GM19240 (cell line): Measurements from ENCODE around the gene SNAPC3.

Experiments used
- DNase-seq: peaks from one replicate; pipeline ENCODE4 v3.0.0; 2011; ENCODE audit warnings: low spot score; ENCODE audit not compliant: insufficient read length

Gene SNAPC3

GRCh38 chr9:15491950-15492349 is 69.3 kb downstream of the SNAPC3 start:
- no peak for DNase-seq

DNA sequence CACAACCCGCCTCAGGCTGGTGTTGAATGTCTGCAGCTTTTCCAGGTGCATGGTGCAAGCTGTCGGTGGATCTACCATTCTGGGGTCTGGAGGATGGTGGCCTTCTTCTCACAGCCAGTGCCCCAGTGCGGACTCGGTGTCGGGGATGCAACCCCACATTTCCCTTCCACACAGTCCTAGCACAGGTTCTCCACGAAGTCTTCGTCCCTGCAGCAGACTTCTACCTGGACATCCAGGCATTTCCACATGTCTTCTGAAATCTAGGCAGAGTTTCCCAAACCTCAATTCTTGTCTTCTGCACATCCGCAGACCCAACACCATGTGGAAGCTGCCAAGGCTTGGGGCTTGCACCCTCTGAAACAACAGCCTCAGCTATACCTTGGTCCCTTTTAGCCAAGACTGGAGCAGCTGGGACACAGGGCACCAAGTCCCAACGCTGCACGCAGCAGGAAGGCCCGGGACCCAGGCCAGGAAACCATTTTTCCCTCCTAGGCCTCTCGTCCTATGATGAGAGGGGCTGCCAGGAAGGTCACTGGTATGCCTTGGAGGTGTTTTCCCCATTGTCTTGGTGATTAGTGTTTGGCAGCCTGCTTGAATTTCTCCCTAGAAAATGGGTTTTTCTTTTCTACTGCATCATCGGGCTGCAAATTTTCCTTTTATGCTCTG is 69.9 kb downstream of the SNAPC3 start:
- DNase-seq = no peak

DNA sequence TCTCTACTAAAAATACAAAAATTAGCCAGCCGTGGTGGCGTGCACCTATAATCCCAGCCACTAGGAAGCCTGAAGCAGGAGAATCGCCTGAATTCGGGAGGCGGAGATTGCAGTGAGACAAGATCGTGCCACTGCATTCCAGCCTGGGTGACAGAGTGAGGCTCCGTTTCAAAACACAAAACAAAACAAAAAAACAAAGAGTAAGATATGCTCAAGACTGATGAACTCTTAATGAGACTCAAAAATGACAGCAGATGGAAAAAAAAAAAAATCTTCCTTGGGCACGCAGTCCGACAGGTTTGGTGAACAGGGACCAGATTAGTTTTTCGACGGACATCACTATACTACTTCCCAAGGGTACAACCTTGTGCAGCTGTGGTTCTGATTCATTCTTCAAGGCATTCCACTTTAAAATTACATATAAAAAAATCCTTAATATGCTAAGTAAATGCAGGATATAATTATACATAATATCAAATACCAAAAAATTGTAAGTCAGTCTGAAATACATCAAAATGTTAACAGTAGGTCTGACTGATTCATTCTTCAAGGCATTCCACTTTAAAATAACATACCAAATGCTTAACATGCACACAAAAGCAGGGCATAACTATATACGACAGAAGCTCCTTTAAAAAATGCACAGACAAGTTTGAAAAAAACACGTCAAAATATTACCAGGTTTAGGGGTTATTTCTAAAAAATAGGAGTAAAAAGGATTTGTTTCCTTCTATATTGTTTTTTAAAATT is 75.7 kb downstream of the SNAPC3 start:
- DNase-seq = no peak

- DNase-seq = no peak
Observed at GRCh38 chr9:15499139-15499538, 76.5 kb downstream of the SNAPC3 start.

GRCh38 chr9:15501179-15501578 is 78.5 kb downstream of the SNAPC3 start:
- no peak for DNase-seq

DNA sequence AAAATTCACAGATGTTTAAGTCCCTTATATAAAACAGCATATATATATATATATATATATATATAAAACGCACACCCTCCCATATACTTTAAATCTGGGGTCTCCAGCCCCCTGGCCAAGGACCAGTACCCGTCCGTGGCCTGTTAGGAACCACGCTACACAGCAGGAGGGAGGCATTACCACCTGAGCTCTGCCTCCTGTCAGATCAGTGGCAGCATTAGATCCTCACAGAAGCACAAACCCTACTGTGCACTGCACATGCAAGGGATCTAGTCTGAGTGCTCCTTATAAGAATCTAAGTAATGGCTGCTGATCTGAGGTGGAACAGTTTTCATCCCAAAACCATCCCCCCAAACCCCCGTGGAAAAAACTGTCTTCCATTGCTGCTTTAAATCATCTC is 79.1 kb downstream of the SNAPC3 start:
- no peak for DNase-seq

- DNase-seq = no peak
Observed at GRCh38 chr9:15505921-15506320, 83.2 kb downstream of the SNAPC3 start.

DNA sequence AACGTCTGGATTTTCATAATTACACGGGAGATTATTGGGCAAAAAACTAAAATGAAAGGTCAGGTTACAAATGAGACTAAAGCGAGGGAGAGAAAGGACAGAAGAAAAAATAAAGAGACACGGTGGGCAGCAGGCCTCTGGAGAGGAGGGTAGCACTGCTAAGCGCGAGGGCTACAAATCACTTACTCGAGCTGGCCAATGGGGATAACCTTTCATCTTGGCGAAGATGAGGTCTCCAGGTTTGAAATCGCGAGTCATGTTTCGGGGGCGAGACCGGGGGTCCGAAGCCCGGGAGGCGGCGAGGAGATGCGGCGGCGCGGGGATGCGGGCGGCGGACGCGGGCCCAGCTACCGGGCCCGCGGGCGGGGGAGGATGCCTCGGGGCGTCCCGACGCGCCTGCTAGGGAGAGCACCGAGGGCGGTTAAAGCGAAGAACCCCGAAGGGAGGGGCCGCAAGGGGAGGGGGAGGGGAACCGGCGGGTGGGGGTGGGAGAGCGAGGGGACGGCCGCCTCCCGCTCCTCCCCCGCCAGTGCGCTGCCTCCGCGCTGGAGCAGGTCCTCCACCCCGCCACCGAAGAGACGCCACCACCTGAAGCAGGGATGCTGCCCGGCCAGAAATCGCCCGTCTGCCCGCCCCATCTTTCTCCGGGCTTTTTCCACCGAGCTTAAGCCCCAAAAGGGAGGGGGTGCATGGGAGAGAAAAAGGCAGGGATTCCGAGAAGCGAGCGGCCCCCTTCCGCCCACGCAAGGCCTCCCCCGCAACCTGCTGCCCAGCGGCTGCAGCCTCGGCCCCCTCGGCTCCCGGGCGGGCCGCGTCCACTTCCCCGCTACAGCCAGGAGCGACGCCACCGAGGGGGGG is 87.5 kb downstream of the SNAPC3 start:
- peak; percentile 44 for DNase-seq

- peak; percentile 23 for DNase-seq
Observed at GRCh38 chr9:15510789-15511575, 88.3 kb downstream of the SNAPC3 start, which contains the start of gene PSIP1. PSIP1 (minus strand) TSS chr9:15510970; CDS start chr9:15510188, 782 bp downstream.
